Measurements from ENCODE around the gene GLDN. TPM values are rescaled to one million over a fixed set of nuclear protein-coding genes. Genes with fewer than 3 reads are reported as not detected.

Gene GLDN
- total RNA-seq, 1 experiment from 2014 or later: 0.15 TPM

DNA sequence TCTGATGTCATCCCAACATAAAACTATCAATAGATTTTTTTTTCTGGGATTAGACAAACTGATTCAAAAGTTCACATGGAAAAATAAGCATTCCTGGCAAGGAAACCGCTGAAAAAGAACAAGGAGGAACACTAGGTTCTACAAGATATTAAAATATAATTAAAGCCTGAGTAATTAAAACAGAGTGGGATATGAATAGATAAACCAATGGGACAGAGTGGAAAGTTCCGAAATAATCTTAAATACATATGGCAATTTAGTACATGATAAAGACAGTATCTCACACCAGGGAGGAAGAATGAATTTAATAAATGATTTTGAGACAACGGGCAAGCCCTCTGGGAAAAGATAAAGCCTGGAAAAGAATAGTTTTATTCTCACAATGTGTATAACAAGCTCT is 4.7 kb downstream of the GLDN start:
- Histone ChIP-seq H3K9ac (ENCODE audit: low read length) (no peak overlapping the region), H3K4me3 (ENCODE audit: low read length) (no peak overlapping the region), H3K9me3 (ENCODE audit: low read length) (no peaks in the 10 kb centered on the region), H3K4me2 (ENCODE audit: low read length) (no peak overlapping the region), H3K27ac (ENCODE audit: low read length) (no peak overlapping the region), H3K27me3 (ENCODE audit: low read length) (no peaks in the 10 kb centered on the region), H4K20me1 (ENCODE audit: low read length) (no peaks in the 10 kb centered on the region), H3K4me1 (ENCODE audit: insufficient read depth, low read length) (no peaks in the 10 kb centered on the region; the same call in none of the 2 replicates), H3K9me2 (replicated peaks; ENCODE audit: low read length) (no peaks in the 10 kb centered on the region), H3F3A (ENCODE audit: low read length, unreplicated experiment) (no peaks in the 10 kb centered on the region), H3K36me3 (ENCODE audit: low read depth, low read length) (no peaks in the 10 kb centered on the region), H2AFZ (ENCODE audit: low read length) (no peak overlapping the region), H3K79me2 (ENCODE audit: low read length) (no peaks in the 10 kb centered on the region)
- POLR2A ChIA-PET (ENCODE audit: unreplicated experiment): no interaction called here
- BruUV-seq (replicated peaks): no TSS peak
- TF ChIP-seq, protein P1, sequence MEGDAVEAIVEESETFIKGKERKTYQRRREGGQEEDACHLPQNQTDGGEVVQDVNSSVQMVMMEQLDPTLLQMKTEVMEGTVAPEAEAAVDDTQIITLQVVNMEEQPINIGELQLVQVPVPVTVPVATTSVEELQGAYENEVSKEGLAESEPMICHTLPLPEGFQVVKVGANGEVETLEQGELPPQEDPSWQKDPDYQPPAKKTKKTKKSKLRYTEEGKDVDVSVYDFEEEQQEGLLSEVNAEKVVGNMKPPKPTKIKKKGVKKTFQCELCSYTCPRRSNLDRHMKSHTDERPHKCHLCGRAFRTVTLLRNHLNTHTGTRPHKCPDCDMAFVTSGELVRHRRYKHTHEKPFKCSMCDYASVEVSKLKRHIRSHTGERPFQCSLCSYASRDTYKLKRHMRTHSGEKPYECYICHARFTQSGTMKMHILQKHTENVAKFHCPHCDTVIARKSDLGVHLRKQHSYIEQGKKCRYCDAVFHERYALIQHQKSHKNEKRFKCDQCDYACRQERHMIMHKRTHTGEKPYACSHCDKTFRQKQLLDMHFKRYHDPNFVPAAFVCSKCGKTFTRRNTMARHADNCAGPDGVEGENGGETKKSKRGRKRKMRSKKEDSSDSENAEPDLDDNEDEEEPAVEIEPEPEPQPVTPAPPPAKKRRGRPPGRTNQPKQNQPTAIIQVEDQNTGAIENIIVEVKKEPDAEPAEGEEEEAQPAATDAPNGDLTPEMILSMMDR (conservative IDR thresholded peaks at IDR 0.05; ENCODE audit: low read depth, low read length): no peak
- TF ChIP-seq EZH2 (IDR thresholded peaks at IDR 0.05; ENCODE audit: low read length, unreplicated experiment): no peak
- TF ChIP-seq EZH2phosphoT487 (IDR thresholded peaks at IDR 0.05; ENCODE audit: borderline replicate concordance, low read length): no peak
- DNase-seq (no peak), ATAC-seq (no peak)
- CTCF ChIA-PET: no interaction called here
- intact Hi-C loops (cut with micrococcal nuclease): no loop called here

DNA sequence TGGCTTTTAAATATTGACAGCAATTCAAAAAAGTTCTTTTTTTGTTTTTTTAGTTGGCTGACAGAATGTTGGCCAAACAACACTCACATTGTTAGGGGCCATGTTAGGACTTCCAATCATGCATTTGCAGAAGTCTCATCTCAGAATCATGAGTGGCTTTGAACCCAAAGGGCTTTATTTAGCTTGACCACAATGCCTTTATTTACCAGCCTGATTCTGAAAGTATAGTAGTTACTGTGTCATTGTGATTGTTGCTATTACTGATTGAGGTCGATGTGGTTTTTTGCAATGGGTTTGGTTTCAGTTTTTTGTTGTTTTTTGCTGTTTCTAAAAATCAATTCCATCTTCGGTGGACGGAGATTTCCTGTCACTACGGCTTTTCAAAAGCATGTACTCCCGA is 7.2 kb downstream of the GLDN start:
- no peaks in the 10 kb centered on the region for H3K9me3 ChIP-seq (ENCODE audit: low read length)
- no peaks in the 10 kb centered on the region for H3K27me3 ChIP-seq (ENCODE audit: low read length)
- no TSS peak for BruUV-seq (replicated peaks)
- no peaks in the 10 kb centered on the region for H3K9me2 ChIP-seq (replicated peaks; ENCODE audit: low read length)
- no peak overlapping the region for H3K9ac ChIP-seq (ENCODE audit: low read length)
- intact Hi-C loops (cut with micrococcal nuclease): no loop called here
- peak overlapping the region; percentile 27; the same call in 1 of the 2 replicates for H2AFZ ChIP-seq (ENCODE audit: low read length)
- CTCF ChIA-PET: interaction anchor here (0.6 kb wide), 1 partner anchor 50 kb away, joined by 5 read pairs; no protein-coding TSS in a partner anchor
- no peak overlapping the region for H3K4me3 ChIP-seq (ENCODE audit: low read length)
- H3K4me2 ChIP-seq (ENCODE audit: low read length): peak overlapping the region; percentile 1; the same call in 1 of the 2 replicates
- no peaks in the 10 kb centered on the region; the same call in none of the 2 replicates for H3K4me1 ChIP-seq (ENCODE audit: insufficient read depth, low read length)
- no peaks in the 10 kb centered on the region for H3K36me3 ChIP-seq (ENCODE audit: low read depth, low read length)
- H4K20me1 ChIP-seq (ENCODE audit: low read length): no peaks in the 10 kb centered on the region
- TF ChIP-seq EZH2 (IDR thresholded peaks at IDR 0.05; ENCODE audit: low read length, unreplicated experiment) (no peak), EZH2phosphoT487 (IDR thresholded peaks at IDR 0.05; ENCODE audit: borderline replicate concordance, low read length) (no peak)
- no peaks in the 10 kb centered on the region for H3K79me2 ChIP-seq (ENCODE audit: low read length)
- no peak overlapping the region for H3K27ac ChIP-seq (ENCODE audit: low read length)
- DNase-seq: no peak
- no peak for ATAC-seq
- POLR2A ChIA-PET (ENCODE audit: unreplicated experiment): no interaction called here
- H3F3A ChIP-seq (ENCODE audit: low read length, unreplicated experiment): no peaks in the 10 kb centered on the region

DNA sequence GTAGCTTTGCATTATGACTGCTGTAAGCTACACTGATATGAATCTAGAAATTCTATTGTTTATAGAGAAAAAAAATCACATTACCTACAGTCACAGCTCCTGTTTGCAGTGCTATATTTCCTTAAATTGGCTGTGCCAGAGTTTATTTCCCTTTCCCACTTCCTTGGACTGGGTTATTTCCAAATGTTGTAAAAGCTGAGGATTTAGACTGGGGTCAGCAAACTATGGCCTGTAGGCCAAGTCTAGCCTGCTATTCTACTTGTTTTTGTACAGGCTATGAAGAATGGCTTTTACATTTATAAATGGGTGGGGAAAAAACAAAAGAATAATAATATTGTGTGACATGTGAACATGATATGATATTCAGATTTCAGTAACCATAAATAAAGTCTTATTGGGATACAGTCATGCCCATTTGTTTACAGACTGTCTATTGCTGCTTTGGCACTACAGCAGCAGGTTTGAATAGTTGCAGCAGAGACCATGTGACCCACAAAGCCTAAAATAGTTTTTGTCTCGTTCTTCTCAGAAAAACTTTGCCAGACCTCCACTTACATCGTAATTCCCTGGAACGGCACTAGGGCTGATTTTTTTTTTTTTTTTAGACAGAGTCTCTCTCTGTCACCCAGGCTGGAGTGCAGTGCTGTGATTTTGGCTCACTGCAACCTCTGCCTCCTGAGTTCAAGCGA is 7.8 kb downstream of the GLDN start:
- CTCF ChIA-PET: interaction anchor here (0.6 to 1.2 kb wide), 2 partner anchors 49 to 62 kb away, joined by 5 to 8 read pairs; no protein-coding TSS in a partner anchor
- H3K4me1 ChIP-seq (ENCODE audit: insufficient read depth, low read length): no peaks in the 10 kb centered on the region; the same call in none of the 2 replicates
- H3K9me2 ChIP-seq (replicated peaks; ENCODE audit: low read length): no peaks in the 10 kb centered on the region
- ATAC-seq: peak; percentile 49
- H3K9ac ChIP-seq (ENCODE audit: low read length): no peak overlapping the region
- H3K27ac ChIP-seq (ENCODE audit: low read length): no peak overlapping the region
- POLR2A ChIA-PET (ENCODE audit: unreplicated experiment): no interaction called here
- H3K9me3 ChIP-seq (ENCODE audit: low read length): no peaks in the 10 kb centered on the region
- H3F3A ChIP-seq (ENCODE audit: low read length, unreplicated experiment): no peaks in the 10 kb centered on the region
- intact Hi-C loops (cut with micrococcal nuclease): no loop called here
- no peak for DNase-seq
- no peaks in the 10 kb centered on the region for H3K36me3 ChIP-seq (ENCODE audit: low read depth, low read length)
- no peaks in the 10 kb centered on the region for H3K79me2 ChIP-seq (ENCODE audit: low read length)
- H3K27me3 ChIP-seq (ENCODE audit: low read length): no peaks in the 10 kb centered on the region
- H3K4me3 ChIP-seq (ENCODE audit: low read length): no peak overlapping the region
- BruUV-seq (replicated peaks): no TSS peak
- no peaks in the 10 kb centered on the region for H4K20me1 ChIP-seq (ENCODE audit: low read length)
- peak overlapping the region; percentile 1; the same call in 1 of the 2 replicates for H3K4me2 ChIP-seq (ENCODE audit: low read length)
- H2AFZ ChIP-seq (ENCODE audit: low read length): peak overlapping the region; percentile 27; the same call in 1 of the 2 replicates
- TF ChIP-seq, protein P1 (conservative IDR thresholded peaks at IDR 0.05; ENCODE audit: low read depth, low read length): no peak
- no peak for TF ChIP-seq EZH2phosphoT487 (IDR thresholded peaks at IDR 0.05; ENCODE audit: borderline replicate concordance, low read length)
- no peak for TF ChIP-seq EZH2 (IDR thresholded peaks at IDR 0.05; ENCODE audit: low read length, unreplicated experiment)
